MCF 10A (cell line): ENCODE data around the gene DLST. TPM values are rescaled to one million over a fixed set of nuclear protein-coding genes. Genes with fewer than 3 reads are reported as not detected.

Experiments
- BruUV-seq: library from RNA; stranded (reverse); fragments of 400-500 nt; replicated peaks from 2 replicates; lab custom pipeline; 2021; lab: Mats Ljungman, UMichigan
- CTCF ChIA-PET: fragments of 300-600 bp; sonication (Branson Sonifier 250); formaldehyde crosslinking; extraction: SDS; loops from one replicate; lab custom pipeline; 2021; ENCODE audit warnings: antibody characterized with exemption, inconsistent platforms; lab: Yijun Ruan, JAX
- POLR2A ChIA-PET: fragments of 300-600, 350-650 bp; sonication (Branson Sonifier 250); formaldehyde crosslinking; extraction: SDS; loops from one replicate; lab custom pipeline; 2020; ENCODE audit warnings: antibody characterized with exemption, inconsistent platforms; lab: Yijun Ruan, JAX
- DNase-seq: peaks from one replicate; pipeline ENCODE4 v3.0.0-alpha.2; 2018; ENCODE audit not compliant: unreplicated experiment
- H3K27ac Mint-ChIP-seq: one replicate; pipeline ENCODE4 v1.8.0; 2022; ENCODE audit warnings: mild to moderate bottlenecking, low read depth, mixed read lengths; ENCODE audit not compliant: unreplicated experiment
- H3K27me3 Mint-ChIP-seq: one replicate; pipeline ENCODE4 v1.8.0; 2022; ENCODE audit warnings: mixed read lengths; ENCODE audit not compliant: insufficient read depth, unreplicated experiment
- H3K36me3 Mint-ChIP-seq: one replicate; pipeline ENCODE4 v1.8.0; 2022; ENCODE audit warnings: mild to moderate bottlenecking, moderate library complexity, mixed read lengths; ENCODE audit not compliant: insufficient read depth, unreplicated experiment
- H3K4me1 Mint-ChIP-seq: one replicate; pipeline ENCODE4 v1.8.0; 2022; ENCODE audit warnings: mixed read lengths; ENCODE audit not compliant: insufficient read depth, unreplicated experiment
- H3K4me3 Mint-ChIP-seq: one replicate; pipeline ENCODE4 v1.8.0; 2022; ENCODE audit warnings: mild to moderate bottlenecking, moderate library complexity, mixed read lengths; ENCODE audit not compliant: unreplicated experiment
- H3K9me3 Mint-ChIP-seq: one replicate; pipeline ENCODE4 v1.8.0; 2022; ENCODE audit warnings: mixed read lengths; ENCODE audit not compliant: unreplicated experiment
- CTCF ChIP-seq: fragments of 200-600 bp; IDR thresholded peaks from one replicate; pipeline ENCODE4 v1.8.0; 2022; ENCODE audit warnings: antibody characterized with exemption, mild to moderate bottlenecking; ENCODE audit not compliant: unreplicated experiment
- intact Hi-C: fragments of 100-400 bp; cut with micrococcal nuclease; formaldehyde crosslinking; loops from 2 replicates; pipeline ENCODE4 v1.14.1; 2022
- total RNA-seq: library from RNA; stranded (reverse); gene quantifications from 2 replicates; pipeline ENCODE4 v1.2.3, GENCODE V29; 2022

DLST gene
- total RNA-seq, 1 experiment from 2014 or later: 114 TPM

- H3K9me3 Mint-ChIP-seq: no peaks in the 10 kb centered on the region
- H3K36me3 Mint-ChIP-seq: peaks cover 98% of the 10 kb centered on the region
- no peaks in the 10 kb centered on the region for H3K27me3 Mint-ChIP-seq
- no peak for TF ChIP-seq CTCF
- H3K27ac Mint-ChIP-seq: no peak overlapping the region
- H3K4me3 Mint-ChIP-seq: no peak overlapping the region
- ChIA-PET CTCF (interaction anchor here (1.4 to 11.7 kb wide), 5 partner anchors 10 to 196 kb away, joined by 3 to 127 read pairs (median 13); no protein-coding TSS in a partner anchor), POLR2A (interaction anchor here (0.5 to 3.7 kb wide), 3 partner anchors 10 to 164 kb away, joined by 3 to 22 read pairs (median 3); partner anchors contain the start of gene DLST)
- intact Hi-C loops: no loop called here
- no TSS peak for BruUV-seq
- H3K4me1 Mint-ChIP-seq: peaks cover 14% of the 10 kb centered on the region
- no peak for DNase-seq
These were observed 11.0 kb downstream of the DLST start for GRCh38 chr14:74892745-74893144.

GRCh38 chr14:74893614-74894091 lies 11.9 kb downstream of the DLST start:
- H3K36me3 Mint-ChIP-seq: peaks cover 96% of the 10 kb centered on the region
- no peak overlapping the region for H3K4me3 Mint-ChIP-seq
- no peak overlapping the region for H3K27ac Mint-ChIP-seq
- TF ChIP-seq CTCF: no peak
- ChIA-PET CTCF (interaction anchor here (0.6 to 11.7 kb wide), 8 partner anchors 11 to 853 kb away, joined by 3 to 127 read pairs (median 8); partner anchors contain the start of gene ZC2HC1C), POLR2A (interaction anchor here (0.7 to 3.7 kb wide), 2 partner anchors 11 to 33 kb away, joined by 3 to 22 read pairs; partner anchors contain the start of gene DLST)
- BruUV-seq: no TSS peak
- peaks cover 5% of the 10 kb centered on the region for H3K4me1 Mint-ChIP-seq
- DNase-seq: no peak
- intact Hi-C loops: no loop called here
- H3K27me3 Mint-ChIP-seq: no peaks in the 10 kb centered on the region
- no peaks in the 10 kb centered on the region for H3K9me3 Mint-ChIP-seq

GRCh38 chr14:74896400-74896799 lies 14.7 kb downstream of the DLST start:
- peaks cover 96% of the 10 kb centered on the region for H3K36me3 Mint-ChIP-seq
- no peaks in the 10 kb centered on the region for H3K4me1 Mint-ChIP-seq
- no peaks in the 10 kb centered on the region for H3K27me3 Mint-ChIP-seq
- no peak for TF ChIP-seq CTCF
- DNase-seq: no peak
- H3K4me3 Mint-ChIP-seq: no peak overlapping the region
- CTCF ChIA-PET: interaction anchor here (0.8 to 11.7 kb wide), 2 partner anchors 9 to 35 kb away, joined by 3 to 127 read pairs; no protein-coding TSS in a partner anchor
- intact Hi-C loops: no loop called here
- no peak overlapping the region for H3K27ac Mint-ChIP-seq
- no peaks in the 10 kb centered on the region for H3K9me3 Mint-ChIP-seq
- POLR2A ChIA-PET: interaction anchor here (0.9 to 1.3 kb wide), 2 partner anchors 9 to 12 kb away, joined by 3 to 5 read pairs; no protein-coding TSS in a partner anchor
- BruUV-seq: no TSS peak

- TF ChIP-seq CTCF: no peak
- peaks cover 94% of the 10 kb centered on the region for H3K36me3 Mint-ChIP-seq
- intact Hi-C loops: no loop called here
- ChIA-PET POLR2A (interaction anchor here (0.6 to 1.3 kb wide), 2 partner anchors 8 to 19 kb away, joined by 4 to 5 read pairs; no protein-coding TSS in a partner anchor), CTCF (interaction anchor here (0.5 to 11.7 kb wide), 5 partner anchors 8 to 558 kb away, joined by 3 to 127 read pairs (median 3); partner anchors contain the start of gene DLST)
- no peaks in the 10 kb centered on the region for H3K27me3 Mint-ChIP-seq
- no peak overlapping the region for H3K4me3 Mint-ChIP-seq
- H3K27ac Mint-ChIP-seq: no peak overlapping the region
- H3K9me3 Mint-ChIP-seq: no peaks in the 10 kb centered on the region
- DNase-seq: no peak
- no TSS peak for BruUV-seq
- no peaks in the 10 kb centered on the region for H3K4me1 Mint-ChIP-seq
These were observed 15.9 kb downstream of the DLST start for GRCh38 chr14:74897642-74898041.
